B cell (primary cell): Measurements from ENCODE around the gene PIK3C2G.

Experiments used
- EZH2 ChIP-seq: IDR thresholded peaks from 2 replicates; pipeline ENCODE4 v1.6.1; 2012; ENCODE audit warnings: borderline replicate concordance, low read depth, mild to moderate bottlenecking, moderate library complexity, low read length; ENCODE audit not compliant: insufficient read depth, poor library complexity, severe bottlenecking
- TF ChIP-seq, protein P1 (sequence below): fragments of 200-600 bp; IDR thresholded peaks from one replicate; pipeline ENCODE4 v1.8.0; 2022; ENCODE audit warnings: antibody characterized with exemption, mild to moderate bottlenecking

DNA sequence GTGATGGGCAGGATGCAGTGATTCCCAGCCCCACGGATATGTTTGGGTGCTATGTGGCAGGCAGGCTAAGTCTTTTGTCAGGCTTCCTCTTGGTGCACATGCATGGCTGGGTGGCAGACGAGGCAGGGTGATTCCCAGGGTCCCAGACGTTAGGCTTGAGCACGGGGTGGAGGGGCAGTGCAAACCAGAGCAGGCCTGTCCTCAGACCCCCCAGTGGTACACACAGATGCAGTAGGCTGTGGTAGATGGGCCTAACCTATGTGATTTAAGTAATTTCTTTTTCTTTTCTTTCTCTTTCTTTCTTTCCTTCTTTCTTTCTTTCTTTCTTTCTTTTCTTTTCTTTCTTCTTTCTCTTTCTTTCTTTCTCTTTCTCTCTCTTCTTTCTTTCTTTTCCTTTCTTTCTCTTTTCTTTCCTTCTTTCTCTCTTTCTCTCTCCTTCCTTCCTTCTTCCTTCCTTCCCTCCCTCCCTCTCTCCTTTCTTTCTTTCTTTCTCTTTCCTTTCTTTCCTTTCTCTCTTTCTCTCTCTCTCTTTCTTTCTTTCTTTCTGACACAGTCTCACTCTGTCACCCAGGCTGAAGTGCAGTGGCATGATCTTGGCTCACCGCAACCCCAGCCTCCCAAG, 41.6 kb downstream of the PIK3C2G start:
- no peak for TF ChIP-seq EZH2
- TF ChIP-seq, protein P1, sequence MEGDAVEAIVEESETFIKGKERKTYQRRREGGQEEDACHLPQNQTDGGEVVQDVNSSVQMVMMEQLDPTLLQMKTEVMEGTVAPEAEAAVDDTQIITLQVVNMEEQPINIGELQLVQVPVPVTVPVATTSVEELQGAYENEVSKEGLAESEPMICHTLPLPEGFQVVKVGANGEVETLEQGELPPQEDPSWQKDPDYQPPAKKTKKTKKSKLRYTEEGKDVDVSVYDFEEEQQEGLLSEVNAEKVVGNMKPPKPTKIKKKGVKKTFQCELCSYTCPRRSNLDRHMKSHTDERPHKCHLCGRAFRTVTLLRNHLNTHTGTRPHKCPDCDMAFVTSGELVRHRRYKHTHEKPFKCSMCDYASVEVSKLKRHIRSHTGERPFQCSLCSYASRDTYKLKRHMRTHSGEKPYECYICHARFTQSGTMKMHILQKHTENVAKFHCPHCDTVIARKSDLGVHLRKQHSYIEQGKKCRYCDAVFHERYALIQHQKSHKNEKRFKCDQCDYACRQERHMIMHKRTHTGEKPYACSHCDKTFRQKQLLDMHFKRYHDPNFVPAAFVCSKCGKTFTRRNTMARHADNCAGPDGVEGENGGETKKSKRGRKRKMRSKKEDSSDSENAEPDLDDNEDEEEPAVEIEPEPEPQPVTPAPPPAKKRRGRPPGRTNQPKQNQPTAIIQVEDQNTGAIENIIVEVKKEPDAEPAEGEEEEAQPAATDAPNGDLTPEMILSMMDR = peak; percentile 20
